Endodermal cell (in vitro differentiated cells): ENCODE results near the gene UMOD. TPM values are rescaled to one million over a fixed set of nuclear protein-coding genes. Genes with fewer than 3 reads are reported as not detected.

ENCODE experiments used
- DNase-seq: peaks from one replicate; pipeline ENCODE4 v3.0.0-alpha.2; 2017
- H3K27ac ChIP-seq: 2 replicates; pipeline ENCODE4 v1.5.1; 2013; ENCODE audit warnings: mild to moderate bottlenecking, low read depth, low read length, moderate library complexity
- H3K27me3 ChIP-seq: 2 replicates; pipeline ENCODE4 v1.6.1; 2013; ENCODE audit warnings: mild to moderate bottlenecking, low read length, moderate library complexity; ENCODE audit not compliant: insufficient read depth, control insufficient read depth, poor library complexity, severe bottlenecking
- H3K36me3 ChIP-seq: 2 replicates; pipeline ENCODE4 v1.7.0; 2013; ENCODE audit warnings: mild to moderate bottlenecking, low read length, moderate library complexity; ENCODE audit not compliant: control insufficient read depth, insufficient read depth
- H3K4me1 ChIP-seq: one replicate; pipeline ENCODE4 v1.7.0; 2013; ENCODE audit warnings: low read length; ENCODE audit not compliant: control insufficient read depth, insufficient read depth
- H3K4me3 ChIP-seq: 2 replicates; pipeline ENCODE4 v1.5.1; 2013; ENCODE audit warnings: mild to moderate bottlenecking, low read length, moderate library complexity
- H3K9ac ChIP-seq: 2 replicates; pipeline ENCODE4 v1.6.1; 2013; ENCODE audit warnings: mild to moderate bottlenecking, low read length, moderate library complexity; ENCODE audit not compliant: poor library complexity, severe bottlenecking; ENCODE audit errors: extremely low read depth
- H3K9me3 ChIP-seq: 2 replicates; pipeline ENCODE4 v1.6.1; 2013; ENCODE audit warnings: mild to moderate bottlenecking, low read length, moderate library complexity; ENCODE audit not compliant: control insufficient read depth
- H3K27ac Mint-ChIP-seq: 2 replicates; pipeline ENCODE4 v1.8.0; 2020; ENCODE audit warnings: mixed read lengths
- H3K27me3 Mint-ChIP-seq: 2 replicates; pipeline ENCODE4 v1.8.0; 2021; ENCODE audit warnings: mild to moderate bottlenecking, mixed read lengths; ENCODE audit not compliant: insufficient read depth
- H3K36me3 Mint-ChIP-seq: 2 replicates; pipeline ENCODE4 v1.8.0; 2020; ENCODE audit warnings: low read depth, mixed read lengths
- H3K4me1 Mint-ChIP-seq: 2 replicates; pipeline ENCODE4 v1.8.0; 2020; ENCODE audit warnings: mixed read lengths
- H3K4me3 Mint-ChIP-seq: 2 replicates; pipeline ENCODE4 v1.8.0; 2020; ENCODE audit warnings: mild to moderate bottlenecking, moderate library complexity, mixed read lengths
- H3K9me3 Mint-ChIP-seq: 2 replicates; pipeline ENCODE4 v1.8.0; 2020; ENCODE audit warnings: mild to moderate bottlenecking, mixed read lengths
- WGBS, 2 experiments: methylation state at CpG; one replicate each; pipeline versions ENCODE4 v1.1.5 to v1.1.7; 2013; ENCODE audit warnings: missing lambda C conversion rate in 2 of 2, mixed read lengths in 1 of 2; ENCODE audit not compliant: insufficient coverage in 1 of 2, insufficient read length in 1 of 2; 5-methylcytosine and 5-hydroxymethylcytosine counted together
- total RNA-seq, 2 donors: library from RNA; stranded (reverse); fragmentation: NEBNext Ultra II Directional in 1 of 2; extraction: Animal tissue kit (Norgen Biotek cat#: 25700) in 1 of 2; gene quantifications; 2 replicates in 1 of 2; 3 replicates in 1 of 2; pipeline ENCODE4 v1.2.1, GENCODE V29; 2021
- TF ChIP-seq, protein P1 (sequence below): fragments of 200-600 bp; sonication (generic); conservative IDR thresholded peaks from 2 replicates; pipeline ENCODE4 v1.5.0; 2021; ENCODE audit warnings: antibody characterized with exemption, mild to moderate bottlenecking

Gene UMOD
- total RNA-seq, 2 donors from 2014 or later: not detected

DNA sequence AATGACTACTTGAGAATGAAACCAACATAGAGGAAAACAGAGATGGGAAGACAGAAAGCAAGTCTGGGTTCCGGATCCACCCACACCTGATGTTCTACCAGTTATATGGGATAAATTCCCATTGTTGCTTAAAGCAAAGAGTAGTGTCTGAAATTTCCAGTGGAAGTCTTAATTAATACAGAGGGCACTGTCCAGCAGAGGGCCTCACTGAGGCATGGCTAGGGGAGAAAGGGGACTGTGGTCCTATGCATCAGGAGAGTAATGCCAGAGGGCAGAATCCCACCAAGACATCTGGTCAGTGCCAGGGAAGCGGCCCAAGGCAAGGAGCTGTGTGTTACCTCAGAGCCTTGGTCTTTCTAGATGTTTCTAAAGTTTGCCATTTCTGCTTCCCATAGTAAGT lies 7.5 kb upstream of the UMOD start:
- WGBS, 2 experiments: 49% methylated on average over 2 of the region's 2 CpGs; no CpG with 5 or more reads in 1 of the 2 experiments
- H3K9me3 ChIP-seq: peaks cover 7% of the 10 kb centered on the region
- H3K27ac ChIP-seq: no peak overlapping the region
- H3K9ac ChIP-seq: no peak overlapping the region
- Mint-ChIP-seq H3K4me3 (no peak overlapping the region), H3K9me3 (peaks cover 12% of the 10 kb centered on the region), H3K4me1 (no peaks in the 10 kb centered on the region), H3K27ac (no peak overlapping the region), H3K36me3 (no peaks in the 10 kb centered on the region), H3K27me3 (peaks cover 7% of the 10 kb centered on the region)
- H3K4me3 ChIP-seq: no peak overlapping the region
- H3K36me3 ChIP-seq: no peaks in the 10 kb centered on the region
- TF ChIP-seq, protein P1, sequence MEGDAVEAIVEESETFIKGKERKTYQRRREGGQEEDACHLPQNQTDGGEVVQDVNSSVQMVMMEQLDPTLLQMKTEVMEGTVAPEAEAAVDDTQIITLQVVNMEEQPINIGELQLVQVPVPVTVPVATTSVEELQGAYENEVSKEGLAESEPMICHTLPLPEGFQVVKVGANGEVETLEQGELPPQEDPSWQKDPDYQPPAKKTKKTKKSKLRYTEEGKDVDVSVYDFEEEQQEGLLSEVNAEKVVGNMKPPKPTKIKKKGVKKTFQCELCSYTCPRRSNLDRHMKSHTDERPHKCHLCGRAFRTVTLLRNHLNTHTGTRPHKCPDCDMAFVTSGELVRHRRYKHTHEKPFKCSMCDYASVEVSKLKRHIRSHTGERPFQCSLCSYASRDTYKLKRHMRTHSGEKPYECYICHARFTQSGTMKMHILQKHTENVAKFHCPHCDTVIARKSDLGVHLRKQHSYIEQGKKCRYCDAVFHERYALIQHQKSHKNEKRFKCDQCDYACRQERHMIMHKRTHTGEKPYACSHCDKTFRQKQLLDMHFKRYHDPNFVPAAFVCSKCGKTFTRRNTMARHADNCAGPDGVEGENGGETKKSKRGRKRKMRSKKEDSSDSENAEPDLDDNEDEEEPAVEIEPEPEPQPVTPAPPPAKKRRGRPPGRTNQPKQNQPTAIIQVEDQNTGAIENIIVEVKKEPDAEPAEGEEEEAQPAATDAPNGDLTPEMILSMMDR: peak; percentile 83
- no peaks in the 10 kb centered on the region for H3K27me3 ChIP-seq
- peak; percentile 79 for DNase-seq
- no peaks in the 10 kb centered on the region for H3K4me1 ChIP-seq

GRCh38 chr16:20355114-20355782 lies 2.7 kb upstream of the UMOD start:
- H3K36me3 Mint-ChIP-seq: no peaks in the 10 kb centered on the region
- WGBS, 2 experiments: 88 to 92% methylated on average over 5 to 7 of the region's 7 CpGs
- no peak for DNase-seq
- Histone ChIP-seq H3K4me1 (no peaks in the 10 kb centered on the region), H3K36me3 (no peaks in the 10 kb centered on the region), H3K9me3 (peaks cover 7% of the 10 kb centered on the region), H3K4me3 (no peak overlapping the region), H3K9ac (no peak overlapping the region), H3K27ac (no peak overlapping the region), H3K27me3 (no peaks in the 10 kb centered on the region)
- peaks cover 4% of the 10 kb centered on the region for H3K27me3 Mint-ChIP-seq
- H3K9me3 Mint-ChIP-seq: peaks cover 12% of the 10 kb centered on the region
- H3K4me3 Mint-ChIP-seq: no peak overlapping the region
- no peak overlapping the region for H3K27ac Mint-ChIP-seq
- H3K4me1 Mint-ChIP-seq: peaks cover 2% of the 10 kb centered on the region
- TF ChIP-seq, protein P1: no peak

- peaks cover 6% of the 10 kb centered on the region for H3K27me3 Mint-ChIP-seq
- TF ChIP-seq, protein P1: no peak
- H3K9me3 Mint-ChIP-seq: peaks cover 12% of the 10 kb centered on the region
- peaks cover 2% of the 10 kb centered on the region for H3K4me1 Mint-ChIP-seq
- H3K4me1 ChIP-seq: no peaks in the 10 kb centered on the region
- H3K27ac ChIP-seq: no peak overlapping the region
- no peak overlapping the region for H3K9ac ChIP-seq
- H3K36me3 ChIP-seq: no peaks in the 10 kb centered on the region
- H3K27me3 ChIP-seq: no peaks in the 10 kb centered on the region
- H3K9me3 ChIP-seq: peaks cover 7% of the 10 kb centered on the region
- no peaks in the 10 kb centered on the region for H3K36me3 Mint-ChIP-seq
- H3K27ac Mint-ChIP-seq: no peak overlapping the region
- DNase-seq: no peak
- H3K4me3 ChIP-seq: no peak overlapping the region
- no peak overlapping the region for H3K4me3 Mint-ChIP-seq
Observed at GRCh38 chr16:20353379-20353778, 864 bp upstream of the UMOD start.
